ENCODE data around the gene CCDC61. TPM values are rescaled to one million over a fixed set of nuclear protein-coding genes. Genes with fewer than 3 reads are reported as not detected.

Gene CCDC61
- total RNA-seq, 3 donors from 2014 or later: 16.5 to 25.0 (median 17.6) TPM

DNA sequence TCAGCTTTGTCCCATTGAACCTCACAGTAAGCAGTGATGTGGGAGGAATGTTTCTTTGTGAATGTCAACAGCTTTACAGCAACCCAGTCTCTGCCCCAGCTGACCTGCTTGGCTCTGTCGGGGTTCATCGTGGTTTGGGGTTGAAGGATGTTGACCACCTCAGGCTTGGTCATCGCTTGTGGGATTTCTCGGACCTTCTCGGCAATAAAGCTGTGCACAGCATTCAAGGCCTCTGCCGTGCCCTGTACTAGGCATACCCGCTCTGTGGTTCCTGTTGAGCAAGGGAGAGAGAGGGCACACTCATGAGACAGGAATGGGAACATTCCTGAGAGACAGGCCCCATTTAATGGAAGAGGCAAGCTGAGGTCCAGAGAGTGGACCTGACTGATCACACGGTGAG lies 41.6 kb upstream of the CCDC61 start:
- ATAC-seq (no peak), DNase-seq (no peak)
- H3K36me3 ChIP-seq (ENCODE audit: low read depth): no peaks in the 10 kb centered on the region
- intact Hi-C loops (cut with DNase I, micrococcal nuclease): no loop called here
- H3K4me1 ChIP-seq (ENCODE audit: low read depth): peaks cover 5% of the 10 kb centered on the region
- TF ChIP-seq CTCF (IDR thresholded peaks at IDR 0.05): no peak
- no peaks in the 10 kb centered on the region for H3K9me3 ChIP-seq
- H3K4me3 ChIP-seq: no peak overlapping the region

GRCh38 chr19:45954156-45954555 lies 41.1 kb upstream of the CCDC61 start:
- no peak for DNase-seq
- no peak for TF ChIP-seq CTCF (IDR thresholded peaks at IDR 0.05)
- H3K4me3 ChIP-seq: no peak overlapping the region
- intact Hi-C loops (cut with DNase I, micrococcal nuclease): no loop called here
- no peak for ATAC-seq
- no peaks in the 10 kb centered on the region for H3K36me3 ChIP-seq (ENCODE audit: low read depth)
- H3K4me1 ChIP-seq (ENCODE audit: low read depth): peaks cover 5% of the 10 kb centered on the region
- no peaks in the 10 kb centered on the region for H3K9me3 ChIP-seq

- Histone ChIP-seq H3K9me3 (no peaks in the 10 kb centered on the region), H3K36me3 (ENCODE audit: low read depth) (no peaks in the 10 kb centered on the region), H3K4me1 (ENCODE audit: low read depth) (peaks cover 5% of the 10 kb centered on the region), H3K4me3 (no peak overlapping the region)
- intact Hi-C loops (cut with DNase I, micrococcal nuclease): no loop called here
- no peak for TF ChIP-seq CTCF (IDR thresholded peaks at IDR 0.05)
- no peak for DNase-seq
- no peak for ATAC-seq
Observed at GRCh38 chr19:45955905-45956608, 39.2 kb upstream of the CCDC61 start.

DNA sequence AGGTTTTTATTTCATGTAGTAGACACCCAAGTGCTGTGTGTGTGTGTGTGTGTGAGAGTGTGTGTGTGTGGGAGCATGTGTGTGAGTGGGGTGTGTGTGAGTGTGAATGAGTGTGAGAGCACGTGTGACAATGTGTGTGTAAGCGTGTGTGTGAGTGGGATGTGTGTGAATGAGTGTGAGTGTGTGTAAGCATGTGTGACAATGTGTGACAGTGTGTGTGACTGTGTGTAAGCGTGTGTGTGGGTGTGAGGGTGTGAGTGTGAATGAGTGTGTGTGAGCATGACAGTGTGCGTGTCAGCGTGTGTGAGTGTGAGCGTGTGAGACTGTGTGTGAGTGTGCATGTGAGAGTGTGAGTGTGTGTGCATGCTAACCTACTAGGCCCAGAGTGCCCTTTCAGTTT lies 36.9 kb upstream of the CCDC61 start:
- Histone ChIP-seq H3K4me3 (no peak overlapping the region), H3K36me3 (ENCODE audit: low read depth) (no peaks in the 10 kb centered on the region), H3K9me3 (no peaks in the 10 kb centered on the region), H3K4me1 (ENCODE audit: low read depth) (no peaks in the 10 kb centered on the region)
- DNase-seq (no peak), ATAC-seq (no peak)
- intact Hi-C loops (cut with DNase I, micrococcal nuclease): no loop called here
- no peak for TF ChIP-seq CTCF (IDR thresholded peaks at IDR 0.05)

- no peak for DNase-seq
- ATAC-seq: no peak
- Histone ChIP-seq H3K36me3 (ENCODE audit: low read depth) (no peaks in the 10 kb centered on the region), H3K4me3 (no peak overlapping the region), H3K4me1 (ENCODE audit: low read depth) (no peaks in the 10 kb centered on the region), H3K9me3 (no peaks in the 10 kb centered on the region)
- intact Hi-C loops (cut with DNase I, micrococcal nuclease): no loop called here
- TF ChIP-seq CTCF (IDR thresholded peaks at IDR 0.05): no peak
Observed at GRCh38 chr19:45958769-45959516, 36.3 kb upstream of the CCDC61 start.
